Uterus (tissue), 4 donors: Measurements from ENCODE around the gene SMKR1. TPM values are rescaled to one million over a fixed set of nuclear protein-coding genes. Genes with fewer than 3 reads are reported as not detected.

Experiments
- DNase-seq, 2 donors: peaks; one replicate each; pipeline ENCODE4 v3.0.0-alpha.2; 2019 to 2020
- H3K27ac ChIP-seq, 2 donors: fragments of 200-600 bp; sonication (generic); 1 replicate in 1 of 2; 2 replicates in 1 of 2; pipeline ENCODE4 v1.5.1; 2016 to 2018
- H3K27me3 ChIP-seq, 2 donors: fragments of 200-600 bp; sonication (generic); one replicate each; pipeline ENCODE4 v1.5.1; 2018 to 2019; ENCODE audit warnings: control low read depth in 1 of 2
- H3K36me3 ChIP-seq, 2 donors: fragments of 200-600 bp; sonication (generic); one replicate each; pipeline ENCODE4 v1.5.1; 2019; ENCODE audit warnings: control low read depth in 1 of 2
- H3K4me1 ChIP-seq, 2 donors: fragments of 200-600 bp; sonication (generic); one replicate each; pipeline ENCODE4 v1.5.1; 2018 to 2019; ENCODE audit warnings: control low read depth in 1 of 2
- H3K4me3 ChIP-seq, 2 donors: fragments of 200-600 bp; sonication (generic); 1 replicate in 1 of 2; 2 replicates in 1 of 2; pipeline ENCODE4 v1.5.1; 2018 to 2019; ENCODE audit warnings: mild to moderate bottlenecking in 1 of 2
- H3K9me3 ChIP-seq, 2 donors: fragments of 200-600 bp; sonication (generic); one replicate each; pipeline ENCODE4 v1.5.1; 2019; ENCODE audit warnings: control low read depth in 1 of 2
- POLR2A ChIP-seq, 2 donors: fragments of 450-650 bp; IDR thresholded peaks; one replicate each; pipeline ENCODE4 v1.6.1; 2016; ENCODE audit warnings: antibody characterized with exemption in 2 of 2, mild to moderate bottlenecking in 1 of 2, moderate library complexity in 1 of 2
- intact Hi-C: fragments of 100-400 bp; cut with DNase I; formaldehyde crosslinking; loops from one replicate; pipeline ENCODE4 v1.15.1; 2023; ENCODE audit warnings: low total_unique reads
- total RNA-seq, 4 donors: library from RNA; depleted of rRNA in 3 of 4; stranded (reverse); fragments of >200 nt in 3 of 4; gene quantifications; one replicate each; pipeline versions ENCODE4 v1.1.0 to v1.2.4, GENCODE V29; 2014 to 2023
- TF ChIP-seq, protein P1 (sequence below), 4 experiments: fragments of 200-600 bp in 2 of 4; fragments of 450-650 bp in 2 of 4; sonication (generic) in 2 of 4; IDR thresholded peaks; one replicate each; pipeline ENCODE4 v1.5.1; 2016 to 2019; ENCODE audit warnings: antibody characterized with exemption in 4 of 4, mild to moderate bottlenecking in 2 of 4, moderate library complexity in 1 of 4
- donor health status: DM: yes; HTN: yes; CAD: no.

SMKR1 gene
- total RNA-seq, 4 donors from 2014 or later, result 0.35 to 1.7 TPM; not detected in 2

- Histone ChIP-seq H3K27ac (no peak overlapping the region), H3K27me3 (no peaks in the 10 kb centered on the region), H3K9me3 (no peaks in the 10 kb centered on the region), H3K4me3 (no peak overlapping the region), H3K36me3 (no peaks in the 10 kb centered on the region), H3K4me1 (no peaks in the 10 kb centered on the region)
- no peak for DNase-seq
- TF ChIP-seq POLR2A (IDR thresholded peaks at IDR 0.05), result no peak
- TF ChIP-seq, protein P1, sequence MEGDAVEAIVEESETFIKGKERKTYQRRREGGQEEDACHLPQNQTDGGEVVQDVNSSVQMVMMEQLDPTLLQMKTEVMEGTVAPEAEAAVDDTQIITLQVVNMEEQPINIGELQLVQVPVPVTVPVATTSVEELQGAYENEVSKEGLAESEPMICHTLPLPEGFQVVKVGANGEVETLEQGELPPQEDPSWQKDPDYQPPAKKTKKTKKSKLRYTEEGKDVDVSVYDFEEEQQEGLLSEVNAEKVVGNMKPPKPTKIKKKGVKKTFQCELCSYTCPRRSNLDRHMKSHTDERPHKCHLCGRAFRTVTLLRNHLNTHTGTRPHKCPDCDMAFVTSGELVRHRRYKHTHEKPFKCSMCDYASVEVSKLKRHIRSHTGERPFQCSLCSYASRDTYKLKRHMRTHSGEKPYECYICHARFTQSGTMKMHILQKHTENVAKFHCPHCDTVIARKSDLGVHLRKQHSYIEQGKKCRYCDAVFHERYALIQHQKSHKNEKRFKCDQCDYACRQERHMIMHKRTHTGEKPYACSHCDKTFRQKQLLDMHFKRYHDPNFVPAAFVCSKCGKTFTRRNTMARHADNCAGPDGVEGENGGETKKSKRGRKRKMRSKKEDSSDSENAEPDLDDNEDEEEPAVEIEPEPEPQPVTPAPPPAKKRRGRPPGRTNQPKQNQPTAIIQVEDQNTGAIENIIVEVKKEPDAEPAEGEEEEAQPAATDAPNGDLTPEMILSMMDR (IDR thresholded peaks at IDR 0.05), result no peak
- intact Hi-C loops, result no loop called here
Measured at GRCh38 chr7:129550693-129551360, 48.5 kb downstream of the SMKR1 start.

GRCh38 chr7:129553899-129554461, 51.6 kb downstream of the SMKR1 start:
- Histone ChIP-seq H3K27me3 (no peaks in the 10 kb centered on the region), H3K36me3 (no peaks in the 10 kb centered on the region), H3K4me3 (no peak overlapping the region), H3K9me3 (no peaks in the 10 kb centered on the region), H3K4me1 (no peaks in the 10 kb centered on the region), H3K27ac (no peak overlapping the region)
- TF ChIP-seq, protein P1 (IDR thresholded peaks at IDR 0.05), result no peak
- TF ChIP-seq POLR2A (IDR thresholded peaks at IDR 0.05), result no peak
- intact Hi-C loops, result no loop called here
- no peak for DNase-seq

DNA sequence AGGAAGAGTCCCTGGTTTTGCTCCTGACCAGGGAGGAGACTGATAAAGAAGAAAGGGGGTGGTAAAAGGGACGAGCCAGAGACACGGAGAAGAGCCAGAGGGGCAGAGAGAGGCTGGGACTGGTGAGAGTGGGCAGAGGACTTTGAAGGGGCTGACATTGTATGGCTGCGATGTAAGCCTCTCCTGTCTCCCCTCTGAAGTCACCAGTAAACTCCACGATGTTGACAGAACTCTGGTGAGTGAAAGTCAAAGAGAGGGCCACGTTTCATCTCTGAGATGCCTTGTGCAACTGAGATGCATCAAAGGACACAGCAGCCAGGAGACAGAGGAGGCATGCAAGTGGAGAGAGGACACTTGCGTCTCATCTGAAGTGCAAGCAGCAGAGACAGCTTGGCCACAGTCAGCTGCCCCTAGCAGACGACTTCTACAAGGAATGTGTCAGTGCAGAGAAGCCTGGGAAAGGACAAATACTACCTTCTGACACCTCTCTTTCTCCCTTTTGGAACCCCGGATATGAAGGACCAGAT, 54.3 kb downstream of the SMKR1 start:
- intact Hi-C loops, result no loop called here
- Histone ChIP-seq H3K27me3 (no peaks in the 10 kb centered on the region), H3K27ac (no peak overlapping the region), H3K4me3 (no peak overlapping the region), H3K4me1 (no peaks in the 10 kb centered on the region), H3K9me3 (no peaks in the 10 kb centered on the region), H3K36me3 (no peaks in the 10 kb centered on the region)
- no peak for TF ChIP-seq POLR2A (IDR thresholded peaks at IDR 0.05)
- TF ChIP-seq, protein P1 (IDR thresholded peaks at IDR 0.05), result no peak
- DNase-seq, result no peak

GRCh38 chr7:129557686-129558481, 55.6 kb downstream of the SMKR1 start:
- Histone ChIP-seq H3K36me3 (no peaks in the 10 kb centered on the region), H3K27ac (no peak overlapping the region), H3K27me3 (no peaks in the 10 kb centered on the region), H3K4me1 (no peaks in the 10 kb centered on the region), H3K9me3 (no peaks in the 10 kb centered on the region), H3K4me3 (no peak overlapping the region)
- intact Hi-C loops, result no loop called here
- DNase-seq, result no peak
- no peak for TF ChIP-seq POLR2A (IDR thresholded peaks at IDR 0.05)
- TF ChIP-seq, protein P1 (IDR thresholded peaks at IDR 0.05), result no peak

- Histone ChIP-seq H3K27me3 (no peaks in the 10 kb centered on the region), H3K9me3 (no peaks in the 10 kb centered on the region), H3K4me1 (no peaks in the 10 kb centered on the region), H3K4me3 (no peak overlapping the region), H3K27ac (no peak overlapping the region), H3K36me3 (no peaks in the 10 kb centered on the region)
- intact Hi-C loops, result no loop called here
- DNase-seq, result no peak
- TF ChIP-seq, protein P1 (IDR thresholded peaks at IDR 0.05), result no peak
- no peak for TF ChIP-seq POLR2A (IDR thresholded peaks at IDR 0.05)
Measured at GRCh38 chr7:129559564-129559963, 57.2 kb downstream of the SMKR1 start.
